H9 (cell line): ENCODE results near the gene ZSCAN1. TPM values are rescaled to one million over a fixed set of nuclear protein-coding genes. Genes with fewer than 3 reads are reported as not detected.

Experiments used
- DNase-seq: peaks from one replicate; pipeline ENCODE4 v3.0.0-alpha.2; 2017
- H2AFZ ChIP-seq: one replicate; pipeline ENCODE4 v1.6.1; 2013; ENCODE audit warnings: mild to moderate bottlenecking, low read length, control low read depth, moderate library complexity
- H2AK5ac ChIP-seq: 2 replicates; pipeline ENCODE4 v1.6.1; 2013; ENCODE audit warnings: low read length, control low read depth, mixed read lengths; ENCODE audit not compliant: insufficient read length
- H2BK120ac ChIP-seq: one replicate; pipeline ENCODE4 v1.6.1; 2013; ENCODE audit warnings: low read depth, mild to moderate bottlenecking, low read length, control low read depth, inconsistent platforms; ENCODE audit not compliant: poor library complexity, severe bottlenecking
- H2BK12ac ChIP-seq: 2 replicates; pipeline ENCODE4 v1.6.1; 2013; ENCODE audit warnings: low read length, control low read depth, mixed read lengths, low read depth; ENCODE audit not compliant: insufficient read length
- H2BK15ac ChIP-seq: 2 replicates; pipeline ENCODE4 v1.6.1; 2013; ENCODE audit warnings: low read depth, low read length, control low read depth
- H2BK20ac ChIP-seq: one replicate; pipeline ENCODE4 v1.6.1; 2013; ENCODE audit warnings: low read depth, mild to moderate bottlenecking, low read length, control low read depth, inconsistent platforms; ENCODE audit not compliant: poor library complexity, severe bottlenecking
- H2BK5ac ChIP-seq: 2 replicates; pipeline ENCODE4 v1.6.1; 2013; ENCODE audit warnings: low read length, control low read depth, mixed read lengths; ENCODE audit not compliant: insufficient read length
- H3K14ac ChIP-seq: 2 replicates; pipeline ENCODE4 v1.6.1; 2013; ENCODE audit warnings: low read length, control low read depth; ENCODE audit not compliant: insufficient read depth
- H3K18ac ChIP-seq: 2 replicates; pipeline ENCODE4 v1.6.1; 2013; ENCODE audit warnings: low read depth, mild to moderate bottlenecking, mixed read lengths, low read length, control low read depth; ENCODE audit not compliant: insufficient read length
- H3K23ac ChIP-seq: 2 replicates; pipeline ENCODE4 v1.6.1; 2013; ENCODE audit warnings: low read length, control low read depth, mixed read lengths, low read depth; ENCODE audit not compliant: insufficient read length
- H3K23me2 ChIP-seq: 2 replicates; pipeline ENCODE4 v1.6.1; 2013; ENCODE audit warnings: low read depth, mild to moderate bottlenecking, mixed read lengths, low read length, control low read depth; ENCODE audit not compliant: insufficient read length, poor library complexity, severe bottlenecking
- H3K27ac ChIP-seq: 2 replicates; pipeline ENCODE4 v1.5.1; 2013; ENCODE audit warnings: low read length, control low read depth, mixed read lengths, low read depth; ENCODE audit not compliant: insufficient read length
- H3K27me3 ChIP-seq: 2 replicates; pipeline ENCODE4 v1.6.1; 2013; ENCODE audit warnings: low read length, control low read depth, inconsistent platforms; ENCODE audit not compliant: insufficient read depth
- H3K4ac ChIP-seq: 2 replicates; pipeline ENCODE4 v1.6.1; 2013; ENCODE audit warnings: low read depth, mild to moderate bottlenecking, control low read depth, inconsistent platforms, low read length, moderate library complexity
- H3K4me1 ChIP-seq: 2 replicates; pipeline ENCODE4 v1.6.1; 2013; ENCODE audit warnings: low read length, control low read depth, inconsistent platforms; ENCODE audit not compliant: insufficient read depth
- H3K4me2 ChIP-seq: 2 replicates; pipeline ENCODE4 v1.6.1; 2013; ENCODE audit warnings: low read length, control low read depth, mixed read lengths; ENCODE audit not compliant: insufficient read length, insufficient read depth
- H3K56ac ChIP-seq: 2 replicates; pipeline ENCODE4 v1.6.1; 2013; ENCODE audit warnings: low read depth, mild to moderate bottlenecking, mixed read lengths, low read length, control low read depth; ENCODE audit not compliant: insufficient read length
- H3K79me1 ChIP-seq: 2 replicates; pipeline ENCODE4 v1.6.1; 2013; ENCODE audit warnings: low read depth, mild to moderate bottlenecking, moderate library complexity, low read length, control low read depth, inconsistent platforms; ENCODE audit not compliant: insufficient read depth, poor library complexity, severe bottlenecking
- H3K79me2 ChIP-seq: 2 replicates; pipeline ENCODE4 v1.6.1; 2013; ENCODE audit warnings: low read length, control low read depth, inconsistent platforms; ENCODE audit not compliant: insufficient read depth
- H3K9ac ChIP-seq: 2 replicates; pipeline ENCODE4 v1.6.1; 2013; ENCODE audit warnings: low read length, control low read depth, mixed read lengths; ENCODE audit not compliant: insufficient read length; ENCODE audit errors: extremely low read depth
- H3K9me3 ChIP-seq: one replicate; pipeline ENCODE4 v1.6.1; 2013; ENCODE audit warnings: low read depth, low read length, inconsistent platforms; ENCODE audit not compliant: control insufficient read depth
- H3T11ph ChIP-seq: one replicate; pipeline ENCODE4 v1.6.1; 2013; ENCODE audit warnings: mild to moderate bottlenecking, low read length, control low read depth, inconsistent platforms
- H4K20me1 ChIP-seq: one replicate; pipeline ENCODE4 v1.6.1; 2013; ENCODE audit not compliant: control insufficient read depth, insufficient read length, insufficient read depth
- H4K5ac ChIP-seq: 2 replicates; pipeline ENCODE4 v1.6.1; 2013; ENCODE audit warnings: low read depth, mild to moderate bottlenecking, mixed read lengths, low read length, control low read depth; ENCODE audit not compliant: insufficient read length
- H4K8ac ChIP-seq: replicated peaks from 2 replicates; pipeline ENCODE4 v1.6.1; 2013; ENCODE audit warnings: low read length, control low read depth, mixed read lengths, low read depth; ENCODE audit not compliant: insufficient read length
- H4K91ac ChIP-seq: 2 replicates; pipeline ENCODE4 v1.6.1; 2013; ENCODE audit warnings: low read depth, mild to moderate bottlenecking, moderate library complexity, mixed read lengths, low read length, control low read depth; ENCODE audit not compliant: insufficient read length
- H3K27ac Mint-ChIP-seq, 3 experiments: 2 replicates in 2 of 3; 3 replicates in 1 of 3; pipeline ENCODE4 v1.8.0; 2020 to 2021; ENCODE audit warnings: mixed read lengths in 3 of 3, mild to moderate bottlenecking in 1 of 3, moderate library complexity in 1 of 3
- H3K27me3 Mint-ChIP-seq: 2 replicates; pipeline ENCODE4 v1.8.0; 2021; ENCODE audit warnings: low read depth, mild to moderate bottlenecking, moderate library complexity, mixed read lengths
- H3K36me3 Mint-ChIP-seq, 3 experiments: 2 replicates in 2 of 3; 3 replicates in 1 of 3; pipeline ENCODE4 v1.8.0; 2020 to 2021; ENCODE audit warnings: low read depth in 3 of 3, mixed read lengths in 3 of 3; ENCODE audit not compliant: insufficient read depth in 1 of 3
- H3K4me1 Mint-ChIP-seq, 2 experiments: 2 replicates each; pipeline ENCODE4 v1.8.0; 2020; ENCODE audit warnings: mixed read lengths in 2 of 2
- H3K4me3 Mint-ChIP-seq, 2 experiments: 2 replicates in 1 of 2; 3 replicates in 1 of 2; pipeline ENCODE4 v1.8.0; 2020 to 2021; ENCODE audit warnings: mild to moderate bottlenecking in 2 of 2, mixed read lengths in 2 of 2, moderate library complexity in 1 of 2
- H3K9me3 Mint-ChIP-seq, 2 experiments: 2 replicates in 1 of 2; 3 replicates in 1 of 2; pipeline ENCODE4 v1.8.0; 2020; ENCODE audit warnings: mild to moderate bottlenecking in 2 of 2, mixed read lengths in 2 of 2, moderate library complexity in 1 of 2
- WGBS: extraction: QIAGEN DNeasy Blood & Tissue Kit; methylation state at CpG from one replicate; pipeline ENCODE4 v1.1.7; 2013; ENCODE audit warnings: missing lambda C conversion rate, low lambda C conversion rate, mixed read lengths; ENCODE audit not compliant: insufficient read length; ENCODE audit errors: extremely low coverage; 5-methylcytosine and 5-hydroxymethylcytosine counted together
- total RNA-seq: library from RNA; stranded (reverse); gene quantifications from 2 replicates; pipeline ENCODE4 v1.2.1, GENCODE V29; 2021
- TF ChIP-seq, protein P1 (sequence below): fragments of 200-600 bp; sonication (generic); conservative IDR thresholded peaks from 3 replicates; pipeline ENCODE4 v1.8.0; 2021; ENCODE audit warnings: antibody characterized with exemption, mild to moderate bottlenecking

Gene ZSCAN1
- total RNA-seq, 1 experiment from 2014 or later = 1.2 TPM

- Histone ChIP-seq H3K9me3 (peaks cover 41% of the 10 kb centered on the region), H3K9ac (no peak overlapping the region), H3K23me2 (no peaks in the 10 kb centered on the region), H3K56ac (no peak overlapping the region), H2BK15ac (no peak overlapping the region), H3K79me1 (no peaks in the 10 kb centered on the region), H2AFZ (no peak overlapping the region), H4K8ac (no peak overlapping the region), H4K20me1 (no peaks in the 10 kb centered on the region), H3K79me2 (no peaks in the 10 kb centered on the region), H3T11ph (no peak overlapping the region), H3K27me3 (no peaks in the 10 kb centered on the region; the same call in 1 of the 2 replicates), H3K23ac (no peak overlapping the region), H3K18ac (no peak overlapping the region), H4K91ac (no peak overlapping the region), H4K5ac (no peak overlapping the region), H3K27ac (no peak overlapping the region), H2BK20ac (no peak overlapping the region), H2BK5ac (no peak overlapping the region), H3K4me2 (no peak overlapping the region), H3K14ac (no peak overlapping the region), H2BK120ac (no peak overlapping the region), H3K4me1 (no peaks in the 10 kb centered on the region), H2BK12ac (no peak overlapping the region), H3K4ac (no peak overlapping the region), H2AK5ac (no peak overlapping the region)
- Mint-ChIP-seq H3K27ac (no peak overlapping the region), H3K9me3 (peaks cover 78 to 85% of the 10 kb centered on the region in 2 experiments), H3K27me3 (peaks cover 43% of the 10 kb centered on the region), H3K4me1 (no peaks in the 10 kb centered on the region), H3K4me3 (no peak overlapping the region; a peak in 1 of 5 replicates), H3K36me3 (peaks cover 4 to 45% (median 18%) of the 10 kb centered on the region in 3 experiments; a peak in 6 of 7 replicates)
- no peak for DNase-seq
- WGBS = no CpG with 5 or more reads among the region's 12 CpGs
- TF ChIP-seq, protein P1, sequence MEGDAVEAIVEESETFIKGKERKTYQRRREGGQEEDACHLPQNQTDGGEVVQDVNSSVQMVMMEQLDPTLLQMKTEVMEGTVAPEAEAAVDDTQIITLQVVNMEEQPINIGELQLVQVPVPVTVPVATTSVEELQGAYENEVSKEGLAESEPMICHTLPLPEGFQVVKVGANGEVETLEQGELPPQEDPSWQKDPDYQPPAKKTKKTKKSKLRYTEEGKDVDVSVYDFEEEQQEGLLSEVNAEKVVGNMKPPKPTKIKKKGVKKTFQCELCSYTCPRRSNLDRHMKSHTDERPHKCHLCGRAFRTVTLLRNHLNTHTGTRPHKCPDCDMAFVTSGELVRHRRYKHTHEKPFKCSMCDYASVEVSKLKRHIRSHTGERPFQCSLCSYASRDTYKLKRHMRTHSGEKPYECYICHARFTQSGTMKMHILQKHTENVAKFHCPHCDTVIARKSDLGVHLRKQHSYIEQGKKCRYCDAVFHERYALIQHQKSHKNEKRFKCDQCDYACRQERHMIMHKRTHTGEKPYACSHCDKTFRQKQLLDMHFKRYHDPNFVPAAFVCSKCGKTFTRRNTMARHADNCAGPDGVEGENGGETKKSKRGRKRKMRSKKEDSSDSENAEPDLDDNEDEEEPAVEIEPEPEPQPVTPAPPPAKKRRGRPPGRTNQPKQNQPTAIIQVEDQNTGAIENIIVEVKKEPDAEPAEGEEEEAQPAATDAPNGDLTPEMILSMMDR = no peak
These were observed 13.8 kb downstream of the ZSCAN1 start for GRCh38 chr19:58047672-58048071.
